NCI-H510A treated with DMSO at 0.1 percent for 48 hours (cell line): ENCODE results near the gene RBM20.
"Not testable (repeated sequence)": the region's sequence is repeated elsewhere in the genome, so short reads cannot be mapped to it uniquely, and the experiment has no call there.

Experiments used
- DNase-seq: peaks from one replicate; lab custom pipeline; 2025; lab: John Stamatoyannopoulos, UW

RBM20 gene

DNA sequence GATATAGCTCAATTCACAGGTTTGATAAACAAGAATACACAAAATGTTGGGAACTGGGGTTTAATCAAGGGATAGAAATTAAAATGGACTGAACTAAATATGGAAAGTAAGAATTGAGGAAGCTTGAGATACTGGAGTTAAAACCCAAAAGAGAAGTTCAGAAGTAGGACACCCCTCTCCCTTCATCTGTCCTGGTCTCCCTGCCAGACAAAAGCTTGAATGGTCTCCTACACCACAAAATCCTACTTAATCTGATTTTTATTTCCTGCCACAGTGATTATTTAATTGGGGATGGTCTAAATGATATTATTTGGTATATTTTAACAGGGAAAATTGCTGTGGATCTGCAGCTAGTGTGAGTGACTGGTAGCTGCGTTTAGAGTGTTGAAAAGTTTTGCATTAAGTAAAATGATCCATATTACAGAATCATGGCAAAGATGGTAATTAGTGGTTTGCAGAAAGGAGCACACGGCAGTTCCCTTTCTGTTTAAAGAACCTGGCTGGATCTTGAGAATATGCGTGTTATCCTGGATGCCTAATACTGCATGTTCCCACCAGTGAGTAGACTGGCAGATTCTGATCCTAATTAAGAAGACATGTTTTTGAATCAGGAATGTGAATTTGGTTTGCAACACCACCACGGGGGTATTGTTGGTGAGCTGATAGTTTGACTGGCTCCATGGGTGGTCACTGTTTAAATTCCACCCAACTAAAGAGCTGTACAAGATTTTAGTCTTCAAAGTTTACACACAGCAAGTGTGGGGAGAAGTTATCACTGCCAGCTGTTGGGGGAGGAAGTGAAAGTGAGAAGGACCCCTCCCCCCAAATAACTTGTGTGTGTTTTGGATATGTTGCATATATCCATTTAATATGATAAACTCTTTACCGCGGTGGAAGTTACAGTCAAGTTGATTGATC lies 5.5 kb downstream of the RBM20 start:
- no peak for DNase-seq

DNA sequence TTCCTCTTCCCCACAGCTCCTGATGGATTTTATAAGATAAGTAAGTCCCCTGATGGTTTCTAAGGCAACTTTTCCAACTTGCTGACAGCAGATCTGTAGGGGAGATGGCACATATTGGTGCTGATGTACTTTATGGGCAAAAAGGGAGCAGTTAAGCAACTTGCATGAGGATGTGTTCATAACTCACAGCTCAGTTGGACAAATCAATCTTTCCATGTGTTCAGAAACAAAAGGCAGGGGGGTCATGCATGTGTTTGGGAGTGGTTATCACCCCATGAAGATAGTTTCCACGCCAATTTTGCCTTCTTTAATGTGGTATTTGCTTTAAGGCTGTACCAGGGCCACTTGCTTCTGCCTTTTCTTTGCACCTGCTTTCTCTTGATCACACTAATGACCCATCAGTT lies 6.1 kb downstream of the RBM20 start:
- DNase-seq: peak; percentile 65

DNA sequence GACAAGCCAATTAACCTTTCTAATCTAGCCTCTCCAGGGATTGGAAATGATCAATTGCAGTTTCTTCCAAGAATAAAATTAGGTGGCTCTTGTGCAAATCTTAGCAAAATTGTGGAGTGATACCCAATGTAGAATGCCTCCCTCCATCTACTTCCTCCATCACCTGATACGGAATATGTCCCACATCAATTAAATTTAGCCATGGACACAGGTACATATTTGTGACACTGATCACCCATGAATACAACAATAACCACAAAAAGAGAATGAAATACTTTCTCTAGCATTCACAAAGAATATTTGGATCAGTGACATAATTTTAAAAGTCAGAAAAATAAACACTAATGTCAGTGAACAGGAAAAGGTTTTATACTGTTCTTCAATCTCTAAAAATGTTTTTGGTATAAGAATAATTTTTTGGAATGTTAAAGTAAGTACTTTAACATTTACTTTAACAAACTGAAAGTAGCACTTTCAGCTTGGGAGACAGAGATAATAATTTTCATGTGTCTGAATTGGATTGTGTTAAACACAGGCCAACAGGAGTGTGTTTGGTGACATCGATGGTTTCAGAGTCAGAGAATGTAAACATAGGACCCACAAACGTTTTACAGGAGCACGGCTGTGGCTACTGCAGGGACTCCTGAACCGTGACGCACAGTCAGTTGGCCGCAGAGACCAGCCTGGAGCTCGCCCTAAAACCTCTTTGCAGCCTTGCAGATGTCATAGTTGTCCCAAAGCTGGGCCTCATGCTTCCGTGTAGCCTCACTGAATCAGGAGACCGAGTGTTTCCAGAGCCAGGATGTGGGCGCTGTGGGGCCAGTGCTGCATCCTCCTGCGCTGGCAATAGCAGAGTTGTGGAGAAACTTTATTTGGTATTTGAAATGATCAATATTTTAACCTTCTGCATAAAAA lies 7.2 kb downstream of the RBM20 start:
- DNase-seq: peak; percentile 75

DNA sequence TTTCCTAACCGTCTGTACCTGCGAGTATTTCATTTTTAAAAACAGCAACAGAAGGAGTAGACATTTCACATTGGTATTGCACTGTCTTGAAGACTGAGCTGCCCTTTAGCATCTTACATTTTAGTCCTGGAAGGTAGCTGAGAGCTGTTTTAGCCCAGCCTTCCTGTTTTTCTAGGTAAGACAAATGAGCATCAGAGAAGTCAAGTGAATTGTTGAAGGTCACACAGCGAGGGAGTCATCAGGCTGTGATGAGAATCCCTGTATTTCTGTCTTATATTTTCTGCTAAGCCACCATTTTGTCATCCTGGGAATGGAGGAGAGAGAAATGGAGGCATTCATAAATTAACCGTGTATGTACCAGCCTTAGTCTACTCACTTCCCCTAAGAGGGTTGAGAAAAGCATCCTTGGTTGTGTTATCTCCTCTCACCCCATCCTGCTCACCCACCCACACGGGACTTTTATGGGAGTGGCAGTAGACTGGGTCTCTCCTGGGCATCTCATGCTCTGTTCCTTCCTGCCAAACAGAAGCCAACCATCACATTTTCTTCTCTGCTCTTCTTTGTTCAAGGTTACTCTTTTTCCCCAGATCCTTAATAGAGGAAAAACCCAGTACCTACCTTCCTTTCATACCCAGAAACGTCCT lies 8.5 kb downstream of the RBM20 start:
- DNase-seq: no peak

DNA sequence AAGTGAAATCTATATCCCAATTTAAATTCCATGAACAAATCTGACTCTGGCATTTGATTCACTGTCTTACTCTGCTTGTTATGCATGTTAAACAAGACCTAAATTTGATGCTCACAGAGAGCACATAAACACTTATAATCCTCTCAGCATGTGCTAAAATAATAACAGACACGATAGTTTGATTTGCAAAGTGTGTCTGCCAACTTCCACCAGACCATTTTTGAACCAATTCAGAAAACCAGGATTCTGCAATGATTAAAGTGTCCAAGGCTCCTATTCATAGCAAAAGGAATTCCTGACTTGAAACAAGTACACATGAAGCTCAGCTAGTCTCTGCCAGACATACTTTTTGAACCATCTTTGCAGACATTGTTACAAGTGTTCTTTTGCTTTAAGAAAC lies 11.2 kb downstream of the RBM20 start:
- no peak for DNase-seq

DNA sequence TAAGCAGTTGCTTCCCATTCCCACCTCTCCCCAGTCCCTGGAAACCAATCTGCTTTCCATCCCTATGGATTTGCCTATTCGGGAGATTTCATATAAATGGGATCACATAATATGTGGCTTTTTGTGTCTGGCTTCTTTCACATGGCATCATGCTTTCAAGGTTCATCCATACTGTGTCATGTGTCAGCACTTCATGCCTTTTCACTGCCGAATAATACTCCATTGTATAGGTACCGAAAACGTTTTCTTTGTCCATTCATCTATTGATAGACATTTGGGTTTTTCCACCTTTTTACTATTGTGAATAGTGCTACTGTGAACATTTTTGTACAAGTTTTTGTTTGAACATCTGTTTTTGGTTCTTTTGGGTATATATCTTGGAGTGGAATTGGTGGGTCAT lies 12.5 kb downstream of the RBM20 start:
- no peak for DNase-seq

DNA sequence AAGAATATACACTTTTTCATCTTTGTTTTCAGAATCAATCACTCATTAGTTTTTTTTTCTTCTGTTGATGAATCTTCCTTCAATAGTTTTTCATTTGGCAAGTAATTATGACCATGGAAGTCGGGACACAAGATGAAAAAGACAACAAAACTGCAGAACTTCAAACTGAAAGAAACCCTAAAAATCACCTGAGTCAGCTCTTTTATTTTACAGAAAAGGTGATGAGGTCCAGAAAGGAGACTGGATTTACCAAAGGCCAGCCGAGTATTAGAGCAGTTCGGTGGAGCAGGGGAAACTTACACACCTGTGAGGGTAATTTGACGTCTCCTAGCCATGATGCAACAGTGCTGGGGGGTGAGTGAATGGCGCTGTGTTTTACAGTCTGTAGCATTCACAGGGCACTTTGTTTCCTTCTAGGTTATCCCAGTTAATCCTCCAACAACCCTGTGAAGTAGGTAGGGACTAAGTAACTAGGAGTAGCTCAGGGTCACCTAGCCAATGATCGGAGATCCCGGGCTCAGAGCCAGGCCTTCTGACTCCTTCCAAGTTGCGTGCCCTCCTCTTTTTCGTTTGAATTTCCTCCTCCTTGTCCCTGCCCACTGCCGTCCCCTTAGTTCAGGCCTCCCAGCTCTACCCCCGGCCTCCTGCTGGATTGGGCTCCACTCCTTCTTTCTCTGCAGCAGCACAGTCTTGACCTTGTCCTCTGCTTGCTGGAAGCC lies 14.0 kb downstream of the RBM20 start:
- no peak for DNase-seq

DNA sequence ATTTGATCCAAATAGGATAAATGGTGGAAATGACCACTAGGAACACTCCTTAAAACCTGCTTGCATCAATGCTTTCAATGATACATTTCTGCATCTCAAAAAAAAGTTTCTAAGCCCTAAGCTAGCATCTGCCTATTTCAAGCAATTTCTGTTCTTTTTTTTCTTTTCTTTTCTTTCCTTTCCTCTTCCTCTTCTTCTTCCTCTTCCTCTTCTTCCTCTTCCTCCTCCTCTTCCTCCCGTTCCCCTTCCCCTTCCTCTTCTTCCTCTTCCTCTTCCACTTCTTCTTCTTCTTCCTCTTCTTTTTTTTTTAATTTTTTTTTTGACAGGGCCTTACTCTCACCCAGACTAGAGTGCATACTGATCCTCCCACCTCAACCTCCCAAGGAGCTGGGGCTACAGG lies 15.4 kb downstream of the RBM20 start:
- DNase-seq: no peak

DNA sequence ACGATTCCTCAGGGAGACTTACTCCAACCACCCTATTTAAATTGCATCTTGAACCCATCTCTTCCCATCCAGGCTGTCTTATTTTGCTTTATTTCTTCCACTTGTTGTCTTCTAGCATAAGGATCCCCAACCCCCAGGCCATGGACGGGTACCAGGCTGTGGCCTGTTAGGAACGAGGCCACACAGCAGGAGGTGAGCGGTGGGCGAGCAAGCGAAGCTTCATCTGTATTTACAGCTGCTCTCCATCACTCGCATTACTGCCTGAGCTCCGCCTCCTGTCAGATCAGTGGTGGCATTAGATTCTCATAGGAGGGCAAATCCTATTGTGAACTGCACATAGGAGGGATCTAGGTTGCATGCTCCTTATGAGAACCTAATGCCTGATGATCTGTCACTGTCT lies 16.2 kb downstream of the RBM20 start:
- peak; percentile 43 for DNase-seq

DNA sequence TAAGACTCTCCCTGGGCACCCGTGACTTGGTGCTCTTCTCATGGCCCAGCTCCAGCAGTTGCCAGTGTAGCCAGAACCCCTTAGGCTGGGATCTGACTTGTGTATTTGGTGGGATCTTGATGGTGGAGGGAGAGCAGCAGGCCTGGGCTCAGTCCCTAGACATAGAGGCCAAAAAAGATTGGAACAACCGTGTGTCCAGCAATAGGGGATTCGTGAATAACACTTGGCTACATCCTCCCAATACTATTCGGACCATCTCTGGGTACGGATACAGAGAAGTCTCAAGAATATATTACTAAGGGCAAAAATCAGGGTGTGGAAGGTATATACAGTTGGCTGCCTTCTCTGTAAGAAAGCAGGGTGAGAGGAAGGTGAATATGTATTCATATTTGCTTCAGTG lies 17.2 kb downstream of the RBM20 start:
- no peak for DNase-seq

DNA sequence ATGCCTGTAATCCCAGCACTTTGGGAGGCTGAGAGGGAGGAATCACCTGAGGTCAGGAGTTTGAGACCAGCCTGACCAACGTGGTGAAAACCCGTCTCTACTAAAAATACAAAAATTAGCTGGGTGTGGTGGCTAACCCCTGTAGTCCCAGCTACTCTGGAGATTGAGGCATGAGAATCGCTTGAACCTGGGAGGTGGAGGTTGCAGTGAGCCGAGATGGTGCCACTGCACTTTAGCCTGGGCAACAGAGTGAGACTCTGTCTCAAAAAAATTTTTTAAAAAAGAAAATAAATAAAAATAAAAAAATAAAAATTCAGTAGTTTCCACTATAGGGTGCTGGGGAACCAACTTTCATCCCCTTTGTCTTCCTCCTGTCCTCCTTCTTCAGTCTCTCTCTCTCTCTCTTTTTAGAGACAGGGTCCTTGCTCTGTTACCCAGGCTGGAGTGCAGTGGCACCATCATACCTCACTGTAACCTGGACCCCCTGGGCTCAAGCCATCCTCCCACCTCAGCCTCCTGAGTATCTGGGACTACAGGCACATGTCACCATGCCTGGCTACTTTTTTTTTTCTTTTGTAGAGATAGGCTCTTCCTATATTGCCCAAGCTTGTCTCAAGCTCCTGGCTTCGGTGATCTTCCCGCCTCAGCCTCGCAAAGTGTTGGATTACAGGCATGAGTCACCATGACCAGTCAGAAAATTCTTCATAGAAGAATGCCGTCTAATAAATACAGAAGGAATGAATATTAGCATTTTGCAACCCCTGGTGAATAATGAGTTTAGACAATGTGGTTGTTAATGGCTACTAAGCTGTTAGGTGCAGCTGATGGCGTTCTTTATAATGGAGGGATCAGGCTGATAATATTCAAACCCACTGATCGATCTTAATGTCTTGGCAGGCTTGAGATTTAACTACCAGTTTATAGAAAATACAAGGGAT lies 20.6 kb downstream of the RBM20 start:
- DNase-seq: no peak

DNA sequence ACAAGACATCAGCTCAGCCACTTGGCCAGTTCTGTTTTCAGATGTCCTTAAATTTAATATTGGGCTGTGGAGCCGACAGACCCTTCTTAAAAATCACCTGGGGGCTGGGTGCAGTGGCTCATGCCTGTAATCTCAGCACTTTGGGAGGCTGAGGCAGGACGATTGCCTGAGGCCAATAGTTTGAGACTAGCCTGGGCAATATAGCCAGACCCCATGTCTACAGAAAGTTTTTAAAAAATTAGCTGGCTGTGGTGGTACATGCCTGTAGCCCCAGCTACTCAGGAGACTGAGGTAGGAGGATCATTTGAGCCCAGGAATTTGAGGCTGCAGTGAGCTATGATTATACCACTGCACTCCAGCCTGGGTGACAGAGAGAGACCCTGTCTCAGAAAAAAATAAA lies 22.1 kb downstream of the RBM20 start:
- DNase-seq: not testable (repeated sequence)

DNA sequence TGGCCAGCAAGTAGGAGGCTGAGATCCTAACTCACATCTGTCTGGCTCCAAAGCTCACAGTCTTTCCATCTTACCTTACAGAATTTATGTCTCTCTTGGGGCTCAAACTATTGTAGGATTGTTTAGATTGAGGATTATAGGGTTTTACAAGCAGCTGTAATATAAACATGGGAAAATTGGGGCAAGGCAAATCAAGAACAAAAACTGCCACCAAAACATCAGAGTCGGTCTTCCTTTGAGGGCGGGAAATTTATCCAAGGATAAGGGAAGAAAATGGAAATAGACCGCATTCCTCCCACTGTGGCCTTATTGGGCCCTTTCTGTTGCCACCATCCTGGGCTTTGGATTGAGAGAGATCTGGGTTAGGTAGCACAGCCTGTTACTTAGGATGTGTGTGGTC lies 22.5 kb downstream of the RBM20 start:
- no peak for DNase-seq

DNA sequence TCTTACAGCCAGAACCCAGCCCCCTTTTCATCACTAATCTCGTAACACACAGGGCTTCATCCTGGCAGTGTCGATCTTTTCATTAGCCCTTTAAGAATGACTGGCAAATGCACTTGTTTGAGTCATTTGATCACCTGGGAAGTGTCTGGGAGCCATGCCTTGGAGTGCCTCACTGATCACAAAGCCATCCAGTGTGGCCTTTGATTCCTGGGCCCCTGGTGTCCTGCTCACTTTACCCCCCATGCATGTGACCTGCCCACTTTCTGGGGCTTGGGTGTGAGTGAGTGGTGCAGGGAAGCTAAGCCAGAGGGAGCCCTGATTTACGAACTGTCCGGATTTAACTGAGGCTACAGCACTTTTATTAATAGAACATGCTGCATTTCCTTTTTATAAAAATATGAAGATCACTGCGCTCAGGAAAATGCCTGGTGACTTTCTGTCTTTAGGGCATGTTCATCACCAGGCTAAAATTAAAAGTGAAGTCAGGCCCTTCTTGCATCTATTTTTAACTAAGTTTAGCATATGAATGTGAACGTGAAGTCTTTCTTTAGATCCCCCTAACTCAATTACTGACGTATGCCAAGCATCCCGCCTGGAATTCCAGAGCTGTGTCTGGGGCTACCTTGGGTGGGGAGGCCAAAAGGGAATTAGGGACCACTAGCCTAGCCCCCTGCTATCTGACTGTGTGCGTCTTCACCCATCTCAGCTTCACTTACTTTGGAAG lies 23.6 kb downstream of the RBM20 start:
- DNase-seq: no peak

DNA sequence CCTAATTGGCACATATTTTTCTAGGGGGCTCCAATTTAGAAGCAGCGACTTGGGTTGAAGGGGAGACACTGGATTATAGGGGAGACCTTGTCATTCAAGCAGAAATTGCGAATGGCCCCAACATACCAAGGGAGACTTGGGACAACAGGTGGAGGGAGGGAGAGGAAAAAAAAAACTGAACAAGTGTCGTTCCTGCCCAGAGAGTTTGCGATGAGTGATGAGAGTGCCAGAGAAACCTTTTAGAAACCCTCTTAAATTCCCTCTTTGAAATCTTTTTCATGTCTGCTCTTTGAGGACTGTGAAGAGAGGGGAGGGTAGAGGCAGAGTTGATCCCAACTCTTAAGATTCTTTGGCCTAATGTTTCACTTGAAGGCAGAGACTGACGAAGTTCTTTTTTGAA lies 24.3 kb downstream of the RBM20 start:
- DNase-seq: no peak

DNA sequence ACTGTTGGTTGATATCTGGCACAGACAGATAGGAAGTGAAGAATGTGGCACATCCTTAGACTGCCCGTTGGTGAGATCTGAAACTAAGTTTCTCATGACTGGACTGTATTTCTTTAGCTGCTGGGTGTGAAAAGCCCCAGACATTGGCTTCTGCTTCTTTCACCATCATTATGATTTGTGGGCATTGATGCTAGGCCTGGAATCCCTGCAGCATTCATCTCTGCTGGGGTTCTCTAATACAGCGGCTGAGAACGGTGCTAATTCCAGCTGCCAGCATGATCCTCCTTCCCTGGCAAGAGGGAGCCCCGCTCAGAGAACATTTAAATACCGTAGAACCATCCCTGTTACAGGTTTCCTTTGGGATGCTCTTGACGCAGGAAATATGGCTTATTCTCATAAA lies 26.2 kb downstream of the RBM20 start:
- no peak for DNase-seq

DNA sequence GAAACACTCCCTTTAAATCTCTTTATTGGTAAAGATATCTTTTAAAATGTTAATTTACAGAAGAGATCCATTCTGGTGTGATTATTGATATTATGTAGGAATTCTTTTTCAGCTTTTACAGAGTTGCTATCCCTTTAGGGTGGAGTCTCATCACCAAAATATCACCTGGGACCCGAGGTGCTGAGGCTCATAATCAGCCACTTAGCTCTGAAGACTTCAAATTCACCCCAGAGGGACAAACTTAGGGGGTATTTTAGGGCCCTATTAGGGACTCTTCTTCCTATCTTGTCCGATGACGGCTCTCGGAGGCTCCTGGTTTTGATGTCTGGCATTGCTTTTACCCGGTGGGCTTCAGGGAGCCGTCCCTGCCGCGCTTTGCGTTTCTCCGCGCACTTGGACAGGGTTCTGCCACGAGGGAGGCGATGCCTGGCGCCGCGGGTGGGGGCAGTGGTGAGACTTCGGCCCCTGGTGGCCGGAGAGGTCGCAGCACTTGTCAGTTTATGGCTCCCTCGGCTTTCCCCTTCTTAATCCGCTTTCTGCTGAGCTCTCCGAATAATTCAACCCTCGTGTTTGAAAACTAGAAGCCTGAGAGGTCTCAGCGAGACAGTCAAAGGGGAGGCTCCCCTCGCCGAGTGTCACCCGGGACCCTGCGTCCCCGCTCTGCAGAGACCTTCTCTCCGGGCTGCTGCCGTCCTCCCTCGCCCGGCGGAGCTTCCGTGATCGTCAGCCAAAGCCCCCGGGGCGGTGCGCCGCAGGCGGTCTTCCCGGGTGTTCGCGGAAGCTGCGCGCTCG lies 27.8 kb downstream of the RBM20 start:
- DNase-seq: no peak

DNA sequence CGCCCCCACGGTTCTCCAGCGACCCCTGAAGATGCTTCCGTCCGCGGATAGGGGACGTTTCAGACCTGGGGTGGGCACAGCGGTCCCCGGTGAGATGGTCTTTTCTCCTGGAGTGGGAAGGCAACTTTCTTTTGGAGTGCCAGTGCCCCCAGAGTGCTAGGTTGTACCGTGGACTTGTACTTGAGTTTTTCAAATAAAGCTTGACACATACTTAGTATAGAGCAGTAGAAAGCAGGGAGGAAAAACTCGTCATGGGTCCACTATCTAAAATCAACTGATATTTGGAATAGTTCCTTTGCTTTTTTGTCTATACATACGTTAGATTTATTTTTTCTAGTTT lies 28.4 kb downstream of the RBM20 start:
- DNase-seq: no peak

DNA sequence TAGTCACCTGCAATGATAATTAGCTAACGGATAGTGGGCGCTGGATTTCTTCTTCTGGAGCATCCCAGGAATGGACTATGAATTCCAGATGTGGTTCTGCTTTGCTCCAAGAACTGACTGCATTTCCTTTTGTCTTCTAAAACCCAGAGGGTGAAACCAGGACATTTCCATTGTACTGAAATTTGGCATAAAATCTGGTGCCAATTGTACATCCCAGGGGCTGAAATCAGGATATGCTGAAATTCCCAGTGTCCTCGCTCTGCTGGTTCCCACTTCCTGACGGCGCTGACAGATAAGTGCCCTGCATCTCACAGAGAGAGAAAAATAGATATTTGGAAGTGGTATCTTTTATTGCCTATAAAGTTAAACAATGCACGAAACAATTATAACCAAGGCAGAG lies 31.9 kb downstream of the RBM20 start:
- DNase-seq: no peak
